ENCODE data around the gene IGSF8. TPM values are rescaled to one million over a fixed set of nuclear protein-coding genes. Genes with fewer than 3 reads are reported as not detected.

Gene IGSF8
- total and polyA plus RNA-seq, 2 of the 8 experiments (the other 6 are each of a cell fraction or from before 2014, with no cell fraction given) = 69.6 to 132 TPM

GRCh38 chr1:160107512-160107911 is 9.1 kb upstream of the IGSF8 start (continued):
- no peak for TF ChIP-seq ASH2L (IDR thresholded peaks at IDR 0.05; ENCODE audit: low read length)
- TF ChIP-seq CTCF (IDR thresholded peaks at IDR 0.05; ENCODE audit: control extremely low read depth in 1 of 3, insufficient read depth in 1 of 3, low read depth in 1 of 3, low read length in 3 of 3) = no peak
- no peak for TF ChIP-seq RAD21 (IDR thresholded peaks at IDR 0.05 in 1 of 2, conservative IDR thresholded peaks at IDR 0.05 in 1 of 2; ENCODE audit: low read depth in 2 of 2, low read length in 2 of 2)
- TF ChIP-seq SUZ12 (IDR thresholded peaks at IDR 0.05; ENCODE audit: low read length) = no peak

Data from H1 (cell line).